ENCODE results near the gene RXRA. TPM values are rescaled to one million over a fixed set of nuclear protein-coding genes. Genes with fewer than 3 reads are reported as not detected.

RXRA gene
- total and polyA plus RNA-seq, 2 donors (not counting 3 experiments of a cell fraction or from before 2014, with no cell fraction given): 15.4 to 37.4 TPM

DNA sequence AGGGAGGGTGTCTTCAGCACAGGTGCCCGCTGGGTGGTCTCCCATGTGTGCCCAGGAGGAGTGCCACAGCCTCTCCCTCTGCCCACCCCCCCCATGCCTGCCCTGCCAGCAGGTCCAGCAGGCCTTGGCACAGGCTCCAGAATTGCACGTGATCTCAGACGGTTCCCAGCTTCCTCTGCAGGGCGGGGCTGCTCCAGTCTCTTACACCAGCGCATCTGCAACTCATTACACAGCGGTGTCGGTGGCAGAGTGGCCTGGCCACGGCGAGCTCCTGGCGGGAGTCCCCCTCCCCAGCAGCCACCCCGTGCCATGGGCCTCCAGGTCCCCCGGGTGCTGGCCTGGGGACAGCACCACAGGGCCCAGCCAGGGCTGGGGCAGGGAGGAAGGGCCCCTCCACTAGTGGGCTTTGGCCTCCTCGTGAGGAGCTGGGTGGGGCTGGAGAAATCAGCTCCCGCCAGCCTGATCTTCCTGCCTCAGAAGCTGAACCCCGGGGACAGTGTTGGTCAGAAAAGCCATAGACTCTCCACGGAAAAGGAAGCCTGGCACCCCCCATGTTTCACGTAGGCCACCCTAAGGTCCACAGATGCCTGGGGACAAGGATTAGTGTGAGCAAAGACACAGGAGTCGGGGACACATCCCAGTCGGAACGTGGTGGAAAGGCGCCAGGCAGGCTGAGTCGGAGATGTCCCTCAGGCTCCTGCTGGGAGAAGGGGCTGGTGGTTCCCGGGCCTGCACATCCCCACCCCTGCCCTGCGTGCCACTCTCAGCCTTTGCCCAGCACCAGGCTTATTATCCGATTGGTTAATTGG is 40.2 kb downstream of the RXRA start:
- ChIA-PET POLR2A (interaction anchor here (0.6 to 1.3 kb wide), 2 partner anchors 11 to 30 kb away, joined by 3 read pairs; no protein-coding TSS in a partner anchor), CTCF (interaction anchor here (0.5 to 1.9 kb wide), 8 partner anchors 9 to 130 kb away, joined by 3 to 9 read pairs (median 4); no protein-coding TSS in a partner anchor)
- Histone ChIP-seq H3K9me3 (replicated peaks; ENCODE audit: control insufficient read depth, insufficient read depth, low read length) (no peaks in the 10 kb centered on the region), H3K27me3 (ENCODE audit: control insufficient read depth in 2 of 2, insufficient read depth in 2 of 2, low read length in 2 of 2) (no peaks in the 10 kb centered on the region), H3K27ac (ENCODE audit: insufficient read depth, low read depth, low read length) (no peak overlapping the region), H2AFZ (ENCODE audit: low read depth, low read length) (no peak overlapping the region), H3K9ac (replicated peaks; ENCODE audit: extremely low read depth, insufficient read depth, low read length) (no peak overlapping the region), H4K20me1 (replicated peaks; ENCODE audit: control insufficient read depth, extremely low read depth, insufficient read depth, low read length) (no peaks in the 10 kb centered on the region), H3K36me3 (ENCODE audit: control insufficient read depth in 2 of 2, extremely low read depth in 1 of 2, insufficient read depth in 2 of 2, low read length in 2 of 2) (no peaks in the 10 kb centered on the region), H3K4me2 (ENCODE audit: insufficient read depth, low read length) (peak overlapping the region; percentile 21), H3K9me1 (replicated peaks; ENCODE audit: control insufficient read depth, extremely low read depth, insufficient read depth, low read length) (no peaks in the 10 kb centered on the region), H3K79me2 (ENCODE audit: control insufficient read depth, insufficient read depth, low read length) (peaks cover 14% of the 10 kb centered on the region), H3K4me3 (replicated peaks in 1 of 3; ENCODE audit: insufficient read depth in 1 of 3, low read depth in 1 of 3, low read length in 3 of 3) (no peak overlapping the region), H3K4me1 (ENCODE audit: control insufficient read depth, extremely low read depth, insufficient read depth, low read length) (peaks cover 10% of the 10 kb centered on the region)
- DNase-seq (ENCODE audit: low read depth, low spot score): peak; percentile 77
- FAIRE-seq: peak; percentile 81
- intact Hi-C loops (cut with micrococcal nuclease) (loop anchor here (1.0 kb wide), 1 partner anchor 77 kb away; no protein-coding TSS in a partner anchor), dilution Hi-C loops (cut with MboI; ENCODE audit: extremely low pct_ligation_motif_present, low sequenced_read_pairs) (no loop called here)
- no TSS peak for BruUV-seq (replicated peaks)
- TF ChIP-seq, protein P1, sequence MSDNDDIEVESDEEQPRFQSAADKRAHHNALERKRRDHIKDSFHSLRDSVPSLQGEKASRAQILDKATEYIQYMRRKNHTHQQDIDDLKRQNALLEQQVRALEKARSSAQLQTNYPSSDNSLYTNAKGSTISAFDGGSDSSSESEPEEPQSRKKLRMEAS (IDR thresholded peaks at IDR 0.05; ENCODE audit: insufficient read depth, insufficient read length): peak; percentile 23
- TF ChIP-seq GATA2 (IDR thresholded peaks at IDR 0.05; ENCODE audit: insufficient read depth, insufficient read length, low read depth, low read length) (no peak), POLR2AphosphoS5 (IDR thresholded peaks at IDR 0.05; ENCODE audit: insufficient read depth, low read depth, low read length) (peak; percentile 46)

DNA sequence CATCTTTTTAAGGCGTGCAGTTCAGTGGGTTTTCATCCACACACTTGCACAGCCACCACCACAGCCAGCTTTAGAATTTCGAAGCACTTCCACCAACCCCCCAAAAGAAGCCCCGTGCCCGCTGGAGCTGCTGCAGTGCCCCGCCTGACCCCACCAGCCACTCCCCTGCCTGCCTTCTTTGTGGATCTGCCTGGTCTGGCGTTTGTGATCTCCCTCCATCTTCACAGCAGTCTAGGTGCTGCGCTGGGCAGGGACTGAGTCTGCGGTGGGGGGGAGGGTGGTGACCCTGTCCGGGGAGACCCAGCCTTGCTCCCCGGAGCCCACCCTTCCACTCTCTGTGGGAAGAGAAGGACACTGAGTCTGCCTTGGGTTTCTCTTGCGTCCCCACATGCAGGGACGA is 40.8 kb downstream of the RXRA start:
- no peak overlapping the region for H2AFZ ChIP-seq (ENCODE audit: low read depth, low read length)
- TF ChIP-seq POLR2AphosphoS5 (IDR thresholded peaks at IDR 0.05; ENCODE audit: insufficient read depth, low read depth, low read length) (no peak), GATA2 (IDR thresholded peaks at IDR 0.05; ENCODE audit: insufficient read depth, insufficient read length, low read depth, low read length) (no peak), EZH2 (IDR thresholded peaks at IDR 0.05; ENCODE audit: borderline replicate concordance, low read depth, low read length, severe bottlenecking) (no peak), MYC (IDR thresholded peaks at IDR 0.05; ENCODE audit: low read depth, low read length) (no peak), POLR2A (IDR thresholded peaks at IDR 0.05; ENCODE audit: low read depth, low read length) (no peak), FOS (IDR thresholded peaks at IDR 0.05; ENCODE audit: borderline replicate concordance, insufficient read depth, low read length) (no peak), JUN (IDR thresholded peaks at IDR 0.05; ENCODE audit: borderline replicate concordance, insufficient read depth, insufficient read length, low read depth) (no peak)
- TF ChIP-seq, protein P1 (IDR thresholded peaks at IDR 0.05; ENCODE audit: insufficient read depth, insufficient read length): no peak
- TF ChIP-seq, protein P2, sequence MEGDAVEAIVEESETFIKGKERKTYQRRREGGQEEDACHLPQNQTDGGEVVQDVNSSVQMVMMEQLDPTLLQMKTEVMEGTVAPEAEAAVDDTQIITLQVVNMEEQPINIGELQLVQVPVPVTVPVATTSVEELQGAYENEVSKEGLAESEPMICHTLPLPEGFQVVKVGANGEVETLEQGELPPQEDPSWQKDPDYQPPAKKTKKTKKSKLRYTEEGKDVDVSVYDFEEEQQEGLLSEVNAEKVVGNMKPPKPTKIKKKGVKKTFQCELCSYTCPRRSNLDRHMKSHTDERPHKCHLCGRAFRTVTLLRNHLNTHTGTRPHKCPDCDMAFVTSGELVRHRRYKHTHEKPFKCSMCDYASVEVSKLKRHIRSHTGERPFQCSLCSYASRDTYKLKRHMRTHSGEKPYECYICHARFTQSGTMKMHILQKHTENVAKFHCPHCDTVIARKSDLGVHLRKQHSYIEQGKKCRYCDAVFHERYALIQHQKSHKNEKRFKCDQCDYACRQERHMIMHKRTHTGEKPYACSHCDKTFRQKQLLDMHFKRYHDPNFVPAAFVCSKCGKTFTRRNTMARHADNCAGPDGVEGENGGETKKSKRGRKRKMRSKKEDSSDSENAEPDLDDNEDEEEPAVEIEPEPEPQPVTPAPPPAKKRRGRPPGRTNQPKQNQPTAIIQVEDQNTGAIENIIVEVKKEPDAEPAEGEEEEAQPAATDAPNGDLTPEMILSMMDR (IDR thresholded peaks at IDR 0.05; ENCODE audit: extremely low read depth in 1 of 2, insufficient read depth in 1 of 2, low read depth in 1 of 2, low read length in 2 of 2): no peak
- H3K4me2 ChIP-seq (ENCODE audit: insufficient read depth, low read length): no peak overlapping the region
- no peak overlapping the region for H3K9ac ChIP-seq (replicated peaks; ENCODE audit: extremely low read depth, insufficient read depth, low read length)
- dilution Hi-C loops (cut with MboI; ENCODE audit: extremely low pct_ligation_motif_present, low sequenced_read_pairs): no loop called here
- BruUV-seq (replicated peaks): no TSS peak
- H4K20me1 ChIP-seq (replicated peaks; ENCODE audit: control insufficient read depth, extremely low read depth, insufficient read depth, low read length): no peaks in the 10 kb centered on the region
- H3K9me3 ChIP-seq (replicated peaks; ENCODE audit: control insufficient read depth, insufficient read depth, low read length): no peaks in the 10 kb centered on the region
- intact Hi-C loops (cut with micrococcal nuclease): no loop called here
- no peaks in the 10 kb centered on the region for H3K9me1 ChIP-seq (replicated peaks; ENCODE audit: control insufficient read depth, extremely low read depth, insufficient read depth, low read length)
- H3K4me3 ChIP-seq (replicated peaks in 1 of 3; ENCODE audit: insufficient read depth in 1 of 3, low read depth in 1 of 3, low read length in 3 of 3): no peak overlapping the region
- ChIA-PET POLR2A (interaction anchor here (1.3 kb wide), 1 partner anchor 11 kb away, joined by 3 read pairs; no protein-coding TSS in a partner anchor), CTCF (interaction anchor here (0.5 to 1.9 kb wide), 6 partner anchors 9 to 131 kb away, joined by 3 to 9 read pairs (median 4); no protein-coding TSS in a partner anchor)
- peaks cover 14% of the 10 kb centered on the region for H3K79me2 ChIP-seq (ENCODE audit: control insufficient read depth, insufficient read depth, low read length)
- no peak overlapping the region for H3K27ac ChIP-seq (ENCODE audit: insufficient read depth, low read depth, low read length)
- H3K27me3 ChIP-seq (ENCODE audit: control insufficient read depth in 2 of 2, insufficient read depth in 2 of 2, low read length in 2 of 2): no peaks in the 10 kb centered on the region
- H3K36me3 ChIP-seq (ENCODE audit: control insufficient read depth in 2 of 2, extremely low read depth in 1 of 2, insufficient read depth in 2 of 2, low read length in 2 of 2): no peaks in the 10 kb centered on the region
- peaks cover 10% of the 10 kb centered on the region for H3K4me1 ChIP-seq (ENCODE audit: control insufficient read depth, extremely low read depth, insufficient read depth, low read length)
- FAIRE-seq: no peak
- DNase-seq (ENCODE audit: low read depth, low spot score): no peak

Data from endothelial cell of umbilical vein (primary cell).